ENCODE data around the gene LRMDA. TPM values are rescaled to one million over a fixed set of nuclear protein-coding genes. Genes with fewer than 3 reads are reported as not detected.

Gene LRMDA
- polyA plus RNA-seq, 1 donor (not counting 4 experiments of a cell fraction or from before 2014, with no cell fraction given): not detected

DNA sequence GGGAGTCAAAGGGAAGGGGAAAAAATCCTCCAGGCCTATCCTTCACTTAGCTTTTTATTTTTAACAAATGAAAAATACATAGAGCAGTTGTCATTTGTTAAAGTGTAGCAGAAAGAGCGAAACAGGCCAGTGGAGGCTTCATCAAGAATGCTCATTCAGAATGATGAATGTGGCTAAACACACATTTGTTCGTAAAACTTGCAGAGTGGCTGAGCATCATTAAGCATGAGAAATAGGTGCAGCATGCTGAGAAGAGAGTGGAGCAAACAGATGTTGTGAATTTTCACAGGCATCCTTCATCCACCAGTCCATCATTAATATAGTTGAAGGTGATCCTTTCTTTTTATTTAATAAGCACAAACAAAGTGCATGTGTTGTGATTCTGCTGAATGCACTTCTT is 407.6 kb downstream of the LRMDA start:
- DNase-seq (ENCODE audit: low read depth, low spot score) (no peak), FAIRE-seq (no peak)
- Histone ChIP-seq H3K9me3 (ENCODE audit: control insufficient read depth, low read depth, low read length) (no peaks in the 10 kb centered on the region), H3K4me3 (ENCODE audit: control insufficient read depth in 2 of 3, extremely low read depth in 1 of 3, insufficient read depth in 2 of 3, low read depth in 1 of 3, low read length in 3 of 3) (no peak overlapping the region), H3K9ac (ENCODE audit: control insufficient read depth, extremely low read depth, insufficient read depth, low read length) (no peak overlapping the region), H3K4me1 (ENCODE audit: control insufficient read depth, extremely low read depth, insufficient read depth, low read length) (no peaks in the 10 kb centered on the region), H4K20me1 (ENCODE audit: control insufficient read depth, extremely low read depth, insufficient read depth, low read length) (no peaks in the 10 kb centered on the region), H3K79me2 (ENCODE audit: control insufficient read depth, insufficient read depth, low read length) (no peaks in the 10 kb centered on the region), H3K27me3 (ENCODE audit: control insufficient read depth, extremely low read depth, insufficient read depth, low read length) (no peaks in the 10 kb centered on the region), H2AFZ (ENCODE audit: control insufficient read depth, low read length) (no peak overlapping the region), H3K27ac (ENCODE audit: control insufficient read depth, insufficient read depth, low read length) (no peak overlapping the region), H3K9me1 (ENCODE audit: control insufficient read depth, extremely low read depth, insufficient read depth, low read length) (no peaks in the 10 kb centered on the region), H3K36me3 (ENCODE audit: control insufficient read depth in 2 of 2, extremely low read depth in 1 of 2, insufficient read depth in 2 of 2, low read length in 2 of 2) (no peaks in the 10 kb centered on the region), H3K4me2 (ENCODE audit: control insufficient read depth, extremely low read depth, insufficient read depth, low read depth, low read length) (no peak overlapping the region)
- TF ChIP-seq, protein P1, sequence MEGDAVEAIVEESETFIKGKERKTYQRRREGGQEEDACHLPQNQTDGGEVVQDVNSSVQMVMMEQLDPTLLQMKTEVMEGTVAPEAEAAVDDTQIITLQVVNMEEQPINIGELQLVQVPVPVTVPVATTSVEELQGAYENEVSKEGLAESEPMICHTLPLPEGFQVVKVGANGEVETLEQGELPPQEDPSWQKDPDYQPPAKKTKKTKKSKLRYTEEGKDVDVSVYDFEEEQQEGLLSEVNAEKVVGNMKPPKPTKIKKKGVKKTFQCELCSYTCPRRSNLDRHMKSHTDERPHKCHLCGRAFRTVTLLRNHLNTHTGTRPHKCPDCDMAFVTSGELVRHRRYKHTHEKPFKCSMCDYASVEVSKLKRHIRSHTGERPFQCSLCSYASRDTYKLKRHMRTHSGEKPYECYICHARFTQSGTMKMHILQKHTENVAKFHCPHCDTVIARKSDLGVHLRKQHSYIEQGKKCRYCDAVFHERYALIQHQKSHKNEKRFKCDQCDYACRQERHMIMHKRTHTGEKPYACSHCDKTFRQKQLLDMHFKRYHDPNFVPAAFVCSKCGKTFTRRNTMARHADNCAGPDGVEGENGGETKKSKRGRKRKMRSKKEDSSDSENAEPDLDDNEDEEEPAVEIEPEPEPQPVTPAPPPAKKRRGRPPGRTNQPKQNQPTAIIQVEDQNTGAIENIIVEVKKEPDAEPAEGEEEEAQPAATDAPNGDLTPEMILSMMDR (optimal IDR thresholded peaks at IDR 0.05 in 1 of 3, IDR thresholded peaks at IDR 0.05 in 1 of 3, conservative IDR thresholded peaks at IDR 0.05 in 1 of 3; ENCODE audit: extremely low read depth in 1 of 3, insufficient read depth in 2 of 3, low read length in 3 of 3): no peak
- no peak for TF ChIP-seq EZH2 (IDR thresholded peaks at IDR 0.05; ENCODE audit: low read length)
- dilution Hi-C loops (cut with MboI; ENCODE audit: extremely low pct_ligation_motif_present, low sequenced_read_pairs): no loop called here

DNA sequence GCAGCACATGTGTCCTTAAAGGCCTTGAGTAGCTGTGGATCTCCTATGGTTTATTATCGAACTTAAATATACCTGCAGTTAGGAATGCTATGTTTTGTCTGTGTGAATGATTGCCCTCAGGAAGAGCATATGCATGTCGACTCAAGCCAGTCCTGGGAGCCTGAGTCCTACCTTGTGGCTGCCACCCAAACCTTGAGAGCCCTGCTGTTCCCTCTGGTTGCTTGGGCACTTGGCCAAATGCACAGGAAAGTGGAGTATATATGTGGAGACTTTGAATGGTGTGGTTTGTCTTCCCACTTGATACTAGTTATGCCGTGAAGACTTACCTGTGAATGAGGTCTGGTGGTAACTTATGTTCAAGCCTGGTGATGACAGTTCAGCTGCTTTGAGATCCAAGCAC is 409.8 kb downstream of the LRMDA start:
- H3K79me2 ChIP-seq (ENCODE audit: control insufficient read depth, insufficient read depth, low read length): no peaks in the 10 kb centered on the region
- H3K4me2 ChIP-seq (ENCODE audit: control insufficient read depth, extremely low read depth, insufficient read depth, low read depth, low read length): no peak overlapping the region
- no peak overlapping the region for H3K27ac ChIP-seq (ENCODE audit: control insufficient read depth, insufficient read depth, low read length)
- no peaks in the 10 kb centered on the region for H4K20me1 ChIP-seq (ENCODE audit: control insufficient read depth, extremely low read depth, insufficient read depth, low read length)
- TF ChIP-seq, protein P1 (optimal IDR thresholded peaks at IDR 0.05 in 1 of 3, IDR thresholded peaks at IDR 0.05 in 1 of 3, conservative IDR thresholded peaks at IDR 0.05 in 1 of 3; ENCODE audit: extremely low read depth in 1 of 3, insufficient read depth in 2 of 3, low read length in 3 of 3): no peak
- TF ChIP-seq EZH2 (IDR thresholded peaks at IDR 0.05; ENCODE audit: low read length): no peak
- no peak overlapping the region for H2AFZ ChIP-seq (ENCODE audit: control insufficient read depth, low read length)
- no peaks in the 10 kb centered on the region for H3K27me3 ChIP-seq (ENCODE audit: control insufficient read depth, extremely low read depth, insufficient read depth, low read length)
- no peaks in the 10 kb centered on the region for H3K9me1 ChIP-seq (ENCODE audit: control insufficient read depth, extremely low read depth, insufficient read depth, low read length)
- H3K4me3 ChIP-seq (ENCODE audit: control insufficient read depth in 2 of 3, extremely low read depth in 1 of 3, insufficient read depth in 2 of 3, low read depth in 1 of 3, low read length in 3 of 3): no peak overlapping the region
- no peaks in the 10 kb centered on the region for H3K9me3 ChIP-seq (ENCODE audit: control insufficient read depth, low read depth, low read length)
- H3K36me3 ChIP-seq (ENCODE audit: control insufficient read depth in 2 of 2, extremely low read depth in 1 of 2, insufficient read depth in 2 of 2, low read length in 2 of 2): no peaks in the 10 kb centered on the region
- H3K4me1 ChIP-seq (ENCODE audit: control insufficient read depth, extremely low read depth, insufficient read depth, low read length): no peaks in the 10 kb centered on the region
- H3K9ac ChIP-seq (ENCODE audit: control insufficient read depth, extremely low read depth, insufficient read depth, low read length): no peak overlapping the region
- FAIRE-seq: no peak
- no peak for DNase-seq (ENCODE audit: low read depth, low spot score)
- dilution Hi-C loops (cut with MboI; ENCODE audit: extremely low pct_ligation_motif_present, low sequenced_read_pairs): no loop called here

Data from keratinocyte (primary cell).